CD4-positive, alpha-beta T cell (primary cell): ENCODE results near the gene REPS2. TPM values are rescaled to one million over a fixed set of nuclear protein-coding genes. Genes with fewer than 3 reads are reported as not detected.
"Not testable (repeated sequence)": the region's sequence is repeated elsewhere in the genome, so short reads cannot be mapped to it uniquely, and the experiment has no call there.

Experiments used
- ATAC-seq: fragments of 200-7000 bp; cut with Tn5 transposase; one replicate; pipeline ENCODE4 v1.10.0; 2022; ENCODE audit warnings: mild to moderate bottlenecking; ENCODE audit not compliant: poor library complexity
- CTCF ChIA-PET: fragments of 350-600 bp; sonication (Branson Sonifier 250); formaldehyde crosslinking; loops from one replicate; lab custom pipeline; 2021; ENCODE audit warnings: antibody characterized with exemption, inconsistent platforms; lab: Charles Lee
- POLR2A ChIA-PET: fragments of 350-600 bp; sonication (Branson Sonifier 250); formaldehyde crosslinking; loops from one replicate; lab custom pipeline; 2021; ENCODE audit warnings: antibody characterized with exemption, inconsistent platforms; lab: Charles Lee
- DNase-seq, 14 experiments: peaks; one replicate each; pipeline ENCODE4 v3.0.0-alpha.2; 2013 to 2020; ENCODE audit warnings: mixed read lengths in 2 of 14
- H3K27ac ChIP-seq, 2 donors: one replicate each; pipeline versions ENCODE4 v1.5.1 to v1.7.0; 2013; ENCODE audit warnings: low read length in 2 of 2, low read depth in 1 of 2, mild to moderate bottlenecking in 1 of 2
- H3K27me3 ChIP-seq, 2 experiments: 1 replicate in 1 of 2; 2 replicates in 1 of 2; pipeline versions ENCODE4 v1.6.1 to v1.7.0; 2013; ENCODE audit warnings: low read length in 2 of 2, control low read depth in 1 of 2, mild to moderate bottlenecking in 1 of 2, moderate library complexity in 1 of 2; ENCODE audit not compliant: insufficient read depth in 2 of 2, control insufficient read depth in 1 of 2
- H3K36me3 ChIP-seq: one replicate; pipeline ENCODE4 v1.6.1; 2013; ENCODE audit warnings: low read length, control low read depth; ENCODE audit not compliant: insufficient read depth
- H3K4me1 ChIP-seq: one replicate; pipeline ENCODE4 v1.6.1; 2013; ENCODE audit warnings: low read length, control low read depth; ENCODE audit not compliant: insufficient read depth
- H3K4me3 ChIP-seq: one replicate; pipeline ENCODE4 v1.5.1; 2013; ENCODE audit warnings: mild to moderate bottlenecking, low read length, moderate library complexity
- H3K9me3 ChIP-seq, 2 experiments: 1 replicate in 1 of 2; 2 replicates in 1 of 2; pipeline versions ENCODE4 v1.6.1 to v1.7.0; 2013; ENCODE audit warnings: low read length in 2 of 2, mild to moderate bottlenecking in 2 of 2, control low read depth in 1 of 2, moderate library complexity in 1 of 2; ENCODE audit not compliant: control insufficient read depth in 1 of 2, insufficient read depth in 1 of 2
- H3K27ac Mint-ChIP-seq: one replicate; pipeline ENCODE4 v1.8.0; 2020; ENCODE audit warnings: mixed read lengths
- H3K27me3 Mint-ChIP-seq: one replicate; pipeline ENCODE4 v1.8.0; 2021; ENCODE audit warnings: mixed read lengths
- H3K36me3 Mint-ChIP-seq: one replicate; pipeline ENCODE4 v1.8.0; 2021; ENCODE audit warnings: low read depth, mixed read lengths
- H3K4me1 Mint-ChIP-seq: one replicate; pipeline ENCODE4 v1.8.0; 2021; ENCODE audit warnings: low read depth, mixed read lengths
- H3K4me3 Mint-ChIP-seq: one replicate; pipeline ENCODE4 v1.8.0; 2020; ENCODE audit warnings: mild to moderate bottlenecking, mixed read lengths
- H3K9me3 Mint-ChIP-seq: one replicate; pipeline ENCODE4 v1.8.0; 2020; ENCODE audit warnings: mixed read lengths
- intact Hi-C, 2 experiments: fragments of 100-400 bp; cut with DNase I in 1 of 2; cut with micrococcal nuclease in 1 of 2; formaldehyde crosslinking; loops; one replicate each; pipeline versions ENCODE4 v1.15.1 to v1.9.0; 2023 to 2025; cut with DNase I, micrococcal nuclease
- total RNA-seq, 174 experiments: library from RNA in 2 of 174; stranded (reverse) in 2 of 174; gene quantifications; one replicate each; pipeline ENCODE4 v1.2.3 and lab custom pipeline; 2021 to 2026
- TF ChIP-seq, protein P1 (sequence below): fragments of 200-600 bp; IDR thresholded peaks from one replicate; pipeline ENCODE4 v1.8.0; 2022; ENCODE audit warnings: antibody characterized with exemption, mild to moderate bottlenecking

The REPS2 gene
- total RNA-seq, 2 experiments from 2014 or later: 0.53 to 0.60 TPM

DNA sequence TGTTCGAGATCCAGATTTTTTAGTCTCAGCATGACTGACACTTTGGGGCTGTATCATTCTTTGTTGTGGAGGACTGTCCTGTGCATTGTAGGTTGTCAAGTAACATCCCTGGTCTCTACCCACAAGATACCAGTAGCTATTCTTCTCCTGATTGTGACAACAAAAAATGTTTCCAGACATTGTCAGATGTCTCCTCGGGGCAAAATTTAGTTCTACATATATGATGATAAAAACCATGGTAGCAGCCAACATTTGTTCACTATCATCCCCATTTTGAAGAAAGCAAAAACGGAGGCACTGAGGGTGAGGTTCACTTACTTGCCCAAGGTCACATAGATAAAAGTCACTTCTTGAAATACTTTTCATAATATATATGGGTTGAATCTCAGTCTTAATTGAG lies 11.3 kb downstream of the REPS2 start:
- no peak for ATAC-seq
- no peaks in the 10 kb centered on the region for H3K36me3 ChIP-seq
- H3K4me3 ChIP-seq: no peak overlapping the region
- no peak overlapping the region for H3K27ac ChIP-seq
- ChIA-PET CTCF (no interaction called here), POLR2A (no interaction called here)
- no peaks in the 10 kb centered on the region for H3K27me3 ChIP-seq
- Mint-ChIP-seq H3K27me3 (peaks cover 10% of the 10 kb centered on the region), H3K4me3 (no peak overlapping the region), H3K4me1 (no peaks in the 10 kb centered on the region), H3K27ac (no peak overlapping the region), H3K9me3 (no peaks in the 10 kb centered on the region), H3K36me3 (no peaks in the 10 kb centered on the region)
- no peaks in the 10 kb centered on the region for H3K4me1 ChIP-seq
- H3K9me3 ChIP-seq: no peaks in the 10 kb centered on the region
- TF ChIP-seq, protein P1, sequence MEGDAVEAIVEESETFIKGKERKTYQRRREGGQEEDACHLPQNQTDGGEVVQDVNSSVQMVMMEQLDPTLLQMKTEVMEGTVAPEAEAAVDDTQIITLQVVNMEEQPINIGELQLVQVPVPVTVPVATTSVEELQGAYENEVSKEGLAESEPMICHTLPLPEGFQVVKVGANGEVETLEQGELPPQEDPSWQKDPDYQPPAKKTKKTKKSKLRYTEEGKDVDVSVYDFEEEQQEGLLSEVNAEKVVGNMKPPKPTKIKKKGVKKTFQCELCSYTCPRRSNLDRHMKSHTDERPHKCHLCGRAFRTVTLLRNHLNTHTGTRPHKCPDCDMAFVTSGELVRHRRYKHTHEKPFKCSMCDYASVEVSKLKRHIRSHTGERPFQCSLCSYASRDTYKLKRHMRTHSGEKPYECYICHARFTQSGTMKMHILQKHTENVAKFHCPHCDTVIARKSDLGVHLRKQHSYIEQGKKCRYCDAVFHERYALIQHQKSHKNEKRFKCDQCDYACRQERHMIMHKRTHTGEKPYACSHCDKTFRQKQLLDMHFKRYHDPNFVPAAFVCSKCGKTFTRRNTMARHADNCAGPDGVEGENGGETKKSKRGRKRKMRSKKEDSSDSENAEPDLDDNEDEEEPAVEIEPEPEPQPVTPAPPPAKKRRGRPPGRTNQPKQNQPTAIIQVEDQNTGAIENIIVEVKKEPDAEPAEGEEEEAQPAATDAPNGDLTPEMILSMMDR: no peak
- no peak for DNase-seq
- intact Hi-C loops: loop anchor here in 1 of 2 experiments (10.0 kb wide), 1 partner anchor 767 kb away; no protein-coding TSS in a partner anchor

DNA sequence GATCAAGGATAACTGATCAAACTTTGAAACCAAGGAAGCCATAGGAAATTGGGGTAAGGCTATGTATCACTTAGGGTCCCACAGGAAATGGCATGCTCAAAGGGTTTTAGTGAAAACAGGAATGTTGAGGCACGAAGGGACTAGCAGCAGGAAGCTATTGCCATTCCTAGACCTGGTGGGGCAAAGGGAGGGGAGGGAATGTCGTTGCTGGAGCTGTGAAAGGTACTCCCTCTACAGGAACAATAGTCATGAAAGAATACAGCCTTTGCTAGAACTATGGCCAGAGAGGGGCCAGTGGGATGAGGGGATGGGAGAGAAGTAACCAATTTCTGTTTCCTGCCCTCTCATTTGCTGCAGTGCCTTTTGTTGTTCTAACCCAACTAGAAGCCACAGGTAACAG lies 11.9 kb downstream of the REPS2 start:
- POLR2A ChIA-PET: no interaction called here
- no peaks in the 10 kb centered on the region for H3K36me3 Mint-ChIP-seq
- H3K27me3 ChIP-seq: no peaks in the 10 kb centered on the region
- CTCF ChIA-PET: no interaction called here
- H3K4me3 ChIP-seq: no peak overlapping the region
- no peak overlapping the region for H3K27ac Mint-ChIP-seq
- no peaks in the 10 kb centered on the region for H3K4me1 Mint-ChIP-seq
- H3K9me3 ChIP-seq: no peaks in the 10 kb centered on the region
- no peaks in the 10 kb centered on the region for H3K9me3 Mint-ChIP-seq
- no peak overlapping the region for H3K4me3 Mint-ChIP-seq
- H3K27me3 Mint-ChIP-seq: peaks cover 10% of the 10 kb centered on the region
- no peak for ATAC-seq
- no peaks in the 10 kb centered on the region for H3K4me1 ChIP-seq
- intact Hi-C loops: loop anchor here in 1 of 2 experiments (10.0 kb wide), 1 partner anchor 766 kb away; no protein-coding TSS in a partner anchor
- DNase-seq: no peak
- H3K27ac ChIP-seq: no peak overlapping the region
- TF ChIP-seq, protein P1: no peak
- H3K36me3 ChIP-seq: no peaks in the 10 kb centered on the region

DNA sequence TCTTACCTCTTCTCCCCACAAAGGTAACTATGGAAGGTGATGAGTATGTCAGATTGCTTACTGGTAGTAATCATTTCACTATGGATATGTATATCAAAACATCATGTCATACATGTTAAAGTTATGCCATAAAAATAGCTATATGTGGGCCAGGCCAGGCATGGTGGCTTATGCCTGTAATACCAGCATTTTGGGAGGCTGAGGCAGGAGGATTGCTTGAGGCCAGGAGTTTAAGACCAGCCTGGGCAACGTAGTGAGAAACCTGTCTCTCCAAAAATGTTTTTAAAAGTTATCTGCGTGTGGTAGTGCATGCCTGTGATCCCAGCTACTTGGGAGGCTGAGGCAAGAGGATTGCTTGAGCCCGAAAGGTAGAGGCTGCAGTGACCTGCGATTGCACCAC lies 16.2 kb downstream of the REPS2 start:
- H3K4me1 ChIP-seq, POLR2A ChIA-PET, H3K4me1 Mint-ChIP-seq, H3K9me3 Mint-ChIP-seq, intact Hi-C loops, H3K4me3 Mint-ChIP-seq, H3K4me3 ChIP-seq, H3K9me3 ChIP-seq, CTCF ChIA-PET, H3K27me3 Mint-ChIP-seq, H3K27ac Mint-ChIP-seq, ATAC-seq, H3K27me3 ChIP-seq, H3K27ac ChIP-seq, DNase-seq, H3K36me3 Mint-ChIP-seq, H3K36me3 ChIP-seq: not testable (repeated sequence)

DNA sequence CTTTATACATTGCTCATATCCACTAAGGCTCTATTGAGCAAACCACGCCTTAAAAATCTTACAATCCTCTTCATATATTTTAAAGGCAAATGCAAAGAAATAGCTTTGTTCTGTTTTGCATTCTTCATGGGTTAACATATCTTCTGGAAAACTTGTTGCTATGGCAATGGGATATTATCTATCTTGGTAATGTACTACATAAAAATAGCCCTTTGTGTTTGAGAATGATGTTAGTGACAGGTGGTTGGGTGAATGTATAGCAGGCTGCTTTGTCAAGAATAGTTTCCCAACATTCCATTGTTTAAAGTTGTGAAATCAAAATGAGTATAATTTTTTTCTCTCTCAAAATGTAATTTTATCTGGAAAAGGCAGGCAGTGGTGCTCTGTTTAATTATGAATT lies 16.8 kb downstream of the REPS2 start:
- Mint-ChIP-seq H3K4me3 (no peak overlapping the region), H3K27me3 (peaks cover 2% of the 10 kb centered on the region), H3K9me3 (no peaks in the 10 kb centered on the region), H3K36me3 (no peaks in the 10 kb centered on the region), H3K27ac (no peak overlapping the region), H3K4me1 (no peaks in the 10 kb centered on the region)
- DNase-seq: no peak
- intact Hi-C loops: no loop called here
- no peak overlapping the region for H3K27ac ChIP-seq
- ChIA-PET CTCF (no interaction called here), POLR2A (no interaction called here)
- H3K36me3 ChIP-seq: no peaks in the 10 kb centered on the region
- H3K9me3 ChIP-seq: no peaks in the 10 kb centered on the region
- no peaks in the 10 kb centered on the region for H3K4me1 ChIP-seq
- H3K4me3 ChIP-seq: no peak overlapping the region
- TF ChIP-seq, protein P1: no peak
- no peaks in the 10 kb centered on the region for H3K27me3 ChIP-seq
- ATAC-seq: no peak

DNA sequence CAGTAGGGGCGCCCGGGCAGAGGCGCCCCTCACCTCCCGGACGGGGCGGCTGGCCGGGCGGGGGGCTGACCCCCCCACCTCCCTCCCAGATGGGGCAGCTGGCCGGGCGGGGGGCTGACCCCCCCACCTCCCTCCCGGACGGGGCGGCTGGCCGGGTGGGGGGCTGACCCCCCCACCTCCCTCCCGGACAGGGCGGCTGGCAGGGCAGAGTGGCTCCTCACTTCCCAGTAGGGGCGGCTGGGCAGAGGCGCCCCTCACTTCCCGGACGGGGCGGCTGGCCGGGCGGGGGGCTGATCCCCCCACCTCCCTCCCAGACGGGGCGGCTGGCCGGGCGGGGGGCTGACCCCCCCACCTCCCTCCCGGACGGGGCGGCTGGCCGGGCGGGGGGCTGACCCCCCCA lies 18.5 kb downstream of the REPS2 start:
- POLR2A ChIA-PET, intact Hi-C loops, H3K27ac ChIP-seq, H3K9me3 ChIP-seq, H3K27me3 Mint-ChIP-seq, H3K4me3 ChIP-seq, H3K36me3 ChIP-seq, H3K9me3 Mint-ChIP-seq, H3K36me3 Mint-ChIP-seq, ATAC-seq, H3K4me1 ChIP-seq, H3K4me1 Mint-ChIP-seq, H3K27me3 ChIP-seq, DNase-seq, H3K27ac Mint-ChIP-seq, CTCF ChIA-PET, H3K4me3 Mint-ChIP-seq: not testable (repeated sequence)
